Neural crest cell (in vitro differentiated cells): ENCODE results near the gene DEDD. TPM values are rescaled to one million over a fixed set of nuclear protein-coding genes. Genes with fewer than 3 reads are reported as not detected.

Experiments used
- DNase-seq: peaks from one replicate; pipeline ENCODE4 v3.0.0; 2021; ENCODE audit warnings: low read depth, mixed read lengths, low spot score
- H3K27ac Mint-ChIP-seq: one replicate; pipeline ENCODE4 v1.8.0; 2021; ENCODE audit warnings: mild to moderate bottlenecking, mixed read lengths; ENCODE audit not compliant: unreplicated experiment
- H3K27me3 Mint-ChIP-seq: 2 replicates; pipeline ENCODE4 v1.8.0; 2021; ENCODE audit warnings: low read depth, mild to moderate bottlenecking, mixed read lengths
- H3K36me3 Mint-ChIP-seq: 2 replicates; pipeline ENCODE4 v1.8.0; 2021; ENCODE audit warnings: low read depth, mild to moderate bottlenecking, mixed read lengths
- H3K4me1 Mint-ChIP-seq: 2 replicates; pipeline ENCODE4 v1.8.0; 2021; ENCODE audit warnings: mixed read lengths
- H3K4me3 Mint-ChIP-seq: one replicate; pipeline ENCODE4 v1.8.0; 2021; ENCODE audit warnings: mild to moderate bottlenecking, mixed read lengths
- H3K9me3 Mint-ChIP-seq: 2 replicates; pipeline ENCODE4 v1.8.0; 2021; ENCODE audit warnings: mixed read lengths
- CTCF ChIP-seq: fragments of 200-600 bp; sonication (generic); conservative IDR thresholded peaks from 2 replicates; pipeline ENCODE4 v1.5.0; 2021; ENCODE audit warnings: antibody characterized with exemption, mild to moderate bottlenecking
- total RNA-seq: library from RNA; stranded (reverse); gene quantifications from 2 replicates; pipeline ENCODE4 v1.2.1, GENCODE V29; 2021

DEDD gene
- total RNA-seq, 1 donor from 2014 or later, result 36.2 TPM

- peaks cover 37% of the 10 kb centered on the region for H3K4me1 Mint-ChIP-seq
- peak overlapping the region; percentile 98 for H3K4me3 Mint-ChIP-seq
- no peaks in the 10 kb centered on the region for H3K9me3 Mint-ChIP-seq
- H3K27ac Mint-ChIP-seq, result no peak overlapping the region
- peaks cover 4% of the 10 kb centered on the region for H3K36me3 Mint-ChIP-seq
- H3K27me3 Mint-ChIP-seq, result no peaks in the 10 kb centered on the region
- TF ChIP-seq CTCF, result no peak
- no peak for DNase-seq
Observed at GRCh38 chr1:161115132-161115711, 17.2 kb downstream of the DEDD start.

GRCh38 chr1:161114556-161114955 is 17.9 kb downstream of the DEDD start:
- no peak for TF ChIP-seq CTCF
- Mint-ChIP-seq H3K4me3 (no peak overlapping the region), H3K27ac (no peak overlapping the region), H3K9me3 (no peaks in the 10 kb centered on the region), H3K4me1 (peaks cover 33% of the 10 kb centered on the region), H3K27me3 (no peaks in the 10 kb centered on the region), H3K36me3 (peaks cover 1% of the 10 kb centered on the region)
- DNase-seq, result no peak

- Mint-ChIP-seq H3K4me3 (peak overlapping the region; percentile 29), H3K9me3 (no peaks in the 10 kb centered on the region), H3K4me1 (peaks cover 26% of the 10 kb centered on the region), H3K27me3 (no peaks in the 10 kb centered on the region), H3K36me3 (no peaks in the 10 kb centered on the region), H3K27ac (no peak overlapping the region)
- no peak for TF ChIP-seq CTCF
- DNase-seq, result no peak
Observed at GRCh38 chr1:161113915-161114314, 18.6 kb downstream of the DEDD start.

- no peaks in the 10 kb centered on the region for H3K9me3 Mint-ChIP-seq
Observed at GRCh38 chr1:161111527-161111926, 20.9 kb downstream of the DEDD start.

GRCh38 chr1:161111117-161111516 is 21.4 kb downstream of the DEDD start:
- Mint-ChIP-seq H3K4me1 (peaks cover 6% of the 10 kb centered on the region), H3K9me3 (no peaks in the 10 kb centered on the region), H3K27me3 (no peaks in the 10 kb centered on the region), H3K27ac (no peak overlapping the region), H3K36me3 (no peaks in the 10 kb centered on the region), H3K4me3 (no peak overlapping the region)
- TF ChIP-seq CTCF, result no peak
- no peak for DNase-seq

More at GRCh38 chr1:161111527-161111926, 20.9 kb downstream of the DEDD start:
- Mint-ChIP-seq H3K27ac (no peak overlapping the region), H3K4me3 (no peak overlapping the region), H3K4me1 (peaks cover 10% of the 10 kb centered on the region), H3K27me3 (no peaks in the 10 kb centered on the region), H3K36me3 (no peaks in the 10 kb centered on the region)
- no peak for TF ChIP-seq CTCF
- DNase-seq, result no peak
